Uterus (tissue), 2 donors: ENCODE measurements around the gene RBMS1.

ENCODE experiments used
- CTCF ChIP-seq, 4 experiments: fragments of 200-600 bp in 2 of 4; fragments of 450-650 bp in 2 of 4; sonication (generic) in 2 of 4; IDR thresholded peaks; one replicate each; pipeline ENCODE4 v1.5.1; 2016 to 2019; ENCODE audit warnings: antibody characterized with exemption in 4 of 4, mild to moderate bottlenecking in 2 of 4, moderate library complexity in 1 of 4
- POLR2A ChIP-seq, 2 donors: fragments of 450-650 bp; IDR thresholded peaks; one replicate each; pipeline ENCODE4 v1.6.1; 2016; ENCODE audit warnings: antibody characterized with exemption in 2 of 2, mild to moderate bottlenecking in 1 of 2, moderate library complexity in 1 of 2

GRCh38 chr2:160430001-160430344, 63.6 kb downstream of the RBMS1 start:
- TF ChIP-seq CTCF (IDR thresholded peaks at IDR 0.05) (no peak), POLR2A (IDR thresholded peaks at IDR 0.05) (no peak)
